Measurements from ENCODE around the gene ARID5B.
"Not testable (repeated sequence)": the region's sequence is repeated elsewhere in the genome, so short reads cannot be mapped to it uniquely, and the experiment has no call there.

Gene ARID5B

GRCh38 chr10:61964059-61964709, 62.7 kb downstream of the ARID5B start:
- DNase-seq = no peak

GRCh38 chr10:61964949-61965702, 63.6 kb downstream of the ARID5B start:
- no peak for DNase-seq

GRCh38 chr10:61965703-61966395, 64.3 kb downstream of the ARID5B start:
- no peak for DNase-seq

- no peak for DNase-seq
These were observed 65.8 kb downstream of the ARID5B start for GRCh38 chr10:61967298-61967697.

- DNase-seq = no peak
These were observed 68.9 kb downstream of the ARID5B start for GRCh38 chr10:61970182-61971002.

- DNase-seq = no peak
These were observed 69.5 kb downstream of the ARID5B start for GRCh38 chr10:61971003-61971325.

- DNase-seq = no peak
These were observed 71.7 kb downstream of the ARID5B start for GRCh38 chr10:61973169-61973568.

- no peak for DNase-seq
These were observed 72.4 kb downstream of the ARID5B start for GRCh38 chr10:61973906-61974305.

GRCh38 chr10:61974601-61975390, 73.3 kb downstream of the ARID5B start:
- DNase-seq = peak in 32 of 58 donors; percentile 1 to 79 (median 31)

- DNase-seq = peak in 1 of 58 donors; percentile 34
These were observed 74.0 kb downstream of the ARID5B start for GRCh38 chr10:61975391-61975932.

GRCh38 chr10:61976951-61977721, 75.6 kb downstream of the ARID5B start:
- DNase-seq = not testable (repeated sequence)

GRCh38 chr10:61978965-61979364, 77.5 kb downstream of the ARID5B start:
- peak in 4 of 58 donors; percentile 1 to 7 (median 4) for DNase-seq

GRCh38 chr10:61981460-61981859, 80.0 kb downstream of the ARID5B start:
- no peak for DNase-seq

GRCh38 chr10:61983255-61983654, 81.8 kb downstream of the ARID5B start:
- DNase-seq = no peak

- no peak for DNase-seq
These were observed 83.4 kb downstream of the ARID5B start for GRCh38 chr10:61984803-61985418.

GRCh38 chr10:61985715-61986114, 84.2 kb downstream of the ARID5B start:
- no peak for DNase-seq

GRCh38 chr10:61986382-61986781, 84.9 kb downstream of the ARID5B start:
- no peak for DNase-seq

- DNase-seq = no peak
These were observed 85.4 kb downstream of the ARID5B start for GRCh38 chr10:61986788-61987492.
